Stimulated activated CD8-positive, alpha-beta memory T cell treated with anti-CD3 and anti-CD28 coated beads, Interleukin-4, amount 100 ng/mL, for 4 hours (primary cell): Measurements from ENCODE around the gene ENTPD7.

Experiments
- DNase-seq, 2 donors: peaks; one replicate each; pipeline ENCODE4 v3.0.0-alpha.2; 2020; ENCODE audit warnings: low read depth in 2 of 2, low spot score in 1 of 2

Gene ENTPD7

GRCh38 chr10:99647601-99648151 lies 11.6 kb upstream of the ENTPD7 start:
- DNase-seq = no peak

GRCh38 chr10:99648717-99649116 lies 10.6 kb upstream of the ENTPD7 start:
- no peak for DNase-seq

- DNase-seq = no peak
These were observed 6.4 kb upstream of the ENTPD7 start for GRCh38 chr10:99652800-99653390.

GRCh38 chr10:99654390-99655175 lies 4.7 kb upstream of the ENTPD7 start:
- no peak for DNase-seq

- no peak for DNase-seq
These were observed 2.9 kb upstream of the ENTPD7 start for GRCh38 chr10:99656199-99657064.

- peak; percentile 28 to 31 for DNase-seq
These were observed 683 bp upstream of the ENTPD7 start for GRCh38 chr10:99658622-99659030.

- DNase-seq = no peak
These were observed 608 bp downstream of the ENTPD7 start for GRCh38 chr10:99659868-99660366.

- DNase-seq = no peak
These were observed 1.5 kb downstream of the ENTPD7 start for GRCh38 chr10:99660662-99661376.

- DNase-seq = no peak
These were observed 2.1 kb downstream of the ENTPD7 start for GRCh38 chr10:99661377-99661763.

- no peak for DNase-seq
These were observed 6.0 kb downstream of the ENTPD7 start for GRCh38 chr10:99665304-99665703.

GRCh38 chr10:99667108-99667751 lies 7.9 kb downstream of the ENTPD7 start:
- no peak for DNase-seq

- no peak for DNase-seq
These were observed 12.1 kb downstream of the ENTPD7 start for GRCh38 chr10:99671386-99671785.

GRCh38 chr10:99672884-99673283 lies 13.6 kb downstream of the ENTPD7 start:
- DNase-seq = no peak

- DNase-seq = no peak
These were observed 14.2 kb downstream of the ENTPD7 start for GRCh38 chr10:99673492-99673891.

- DNase-seq = no peak
These were observed 15.5 kb downstream of the ENTPD7 start for GRCh38 chr10:99674762-99675161.

GRCh38 chr10:99676426-99676825 lies 17.1 kb downstream of the ENTPD7 start:
- no peak for DNase-seq

GRCh38 chr10:99676895-99677294 lies 17.6 kb downstream of the ENTPD7 start:
- DNase-seq = no peak

GRCh38 chr10:99678921-99679320 lies 19.6 kb downstream of the ENTPD7 start:
- DNase-seq = no peak

GRCh38 chr10:99681553-99681952 lies 22.2 kb downstream of the ENTPD7 start:
- no peak for DNase-seq

- DNase-seq = no peak
These were observed 22.7 kb downstream of the ENTPD7 start for GRCh38 chr10:99682032-99682431.
